HCT116 (cell line): ENCODE results near the gene GMPPA.

ENCODE experiments used
- EZH2phosphoT487 ChIP-seq: fragments of 200-600 bp; IDR thresholded peaks from 2 replicates; pipeline ENCODE4 v1.6.1; 2018; ENCODE audit warnings: antibody characterized with exemption, borderline replicate concordance
- JUND ChIP-seq: IDR thresholded peaks from 2 replicates; pipeline ENCODE4 v1.6.1; 2012
- POLR2AphosphoS5 ChIP-seq: IDR thresholded peaks from 2 replicates; pipeline ENCODE4 v1.6.1; 2011; ENCODE audit warnings: mild to moderate bottlenecking, low read depth, low read length, moderate library complexity
- ZFX ChIP-seq: fragments of 450-650 bp; IDR thresholded peaks from 2 replicates; pipeline ENCODE4 v1.6.1; 2017
- ZNF274 ChIP-seq: fragments of 200-500 bp; sonication (Bioruptor generic); IDR thresholded peaks from 2 replicates; pipeline ENCODE4 v1.6.1; 2014; ENCODE audit warnings: mild to moderate bottlenecking, low read depth, low read length, inconsistent platforms
- TF ChIP-seq, protein P1 (sequence below), 3 experiments: fragments of 200-600 bp in 1 of 3; sonication (generic) in 1 of 3; IDR thresholded peaks in 2 of 3; conservative IDR thresholded peaks in 1 of 3; 2 replicates each; pipeline ENCODE4 v1.5.1; 2012 to 2017; ENCODE audit warnings: low read depth in 2 of 3, low read length in 2 of 3, antibody characterized with exemption in 1 of 3, borderline replicate concordance in 1 of 3, control low read depth in 1 of 3, mild to moderate bottlenecking in 1 of 3, mixed read lengths in 1 of 3, mixed run types in 1 of 3, moderate library complexity in 1 of 3; ENCODE audit not compliant: insufficient read depth in 1 of 3

DNA sequence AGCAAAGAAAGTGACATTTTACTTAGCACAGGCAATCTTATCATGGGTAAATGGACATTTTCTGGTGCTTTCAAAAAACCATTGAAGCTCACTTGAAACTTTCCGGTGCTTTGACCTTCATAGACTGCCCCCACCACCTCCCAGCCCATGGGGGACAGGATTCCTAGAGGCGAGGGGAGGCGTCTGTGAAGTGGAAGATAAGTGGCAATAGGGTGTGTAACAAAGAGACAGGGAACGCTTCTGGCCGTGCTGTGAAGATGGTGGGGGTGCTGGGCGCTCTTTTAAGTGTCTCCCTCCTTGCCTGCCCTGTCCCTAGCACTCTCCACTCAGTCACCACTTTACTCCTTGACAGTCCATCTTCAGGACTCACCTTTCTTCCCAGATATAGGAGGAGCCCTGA is 23.4 kb upstream of the GMPPA start:
- no peak for TF ChIP-seq JUND
- no peak for TF ChIP-seq EZH2phosphoT487
- TF ChIP-seq, protein P1, sequence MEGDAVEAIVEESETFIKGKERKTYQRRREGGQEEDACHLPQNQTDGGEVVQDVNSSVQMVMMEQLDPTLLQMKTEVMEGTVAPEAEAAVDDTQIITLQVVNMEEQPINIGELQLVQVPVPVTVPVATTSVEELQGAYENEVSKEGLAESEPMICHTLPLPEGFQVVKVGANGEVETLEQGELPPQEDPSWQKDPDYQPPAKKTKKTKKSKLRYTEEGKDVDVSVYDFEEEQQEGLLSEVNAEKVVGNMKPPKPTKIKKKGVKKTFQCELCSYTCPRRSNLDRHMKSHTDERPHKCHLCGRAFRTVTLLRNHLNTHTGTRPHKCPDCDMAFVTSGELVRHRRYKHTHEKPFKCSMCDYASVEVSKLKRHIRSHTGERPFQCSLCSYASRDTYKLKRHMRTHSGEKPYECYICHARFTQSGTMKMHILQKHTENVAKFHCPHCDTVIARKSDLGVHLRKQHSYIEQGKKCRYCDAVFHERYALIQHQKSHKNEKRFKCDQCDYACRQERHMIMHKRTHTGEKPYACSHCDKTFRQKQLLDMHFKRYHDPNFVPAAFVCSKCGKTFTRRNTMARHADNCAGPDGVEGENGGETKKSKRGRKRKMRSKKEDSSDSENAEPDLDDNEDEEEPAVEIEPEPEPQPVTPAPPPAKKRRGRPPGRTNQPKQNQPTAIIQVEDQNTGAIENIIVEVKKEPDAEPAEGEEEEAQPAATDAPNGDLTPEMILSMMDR (IDR thresholded peaks at IDR 0.05 in 2 of 3, conservative IDR thresholded peaks at IDR 0.05 in 1 of 3; ENCODE audit: borderline replicate concordance in 1 of 3, insufficient read depth in 1 of 3, low read depth in 2 of 3, low read length in 2 of 3), result no peak
- TF ChIP-seq ZNF274, result no peak
- TF ChIP-seq POLR2AphosphoS5, result no peak
- TF ChIP-seq ZFX, result no peak
